ENCODE results near the gene ZNF638.

DNA sequence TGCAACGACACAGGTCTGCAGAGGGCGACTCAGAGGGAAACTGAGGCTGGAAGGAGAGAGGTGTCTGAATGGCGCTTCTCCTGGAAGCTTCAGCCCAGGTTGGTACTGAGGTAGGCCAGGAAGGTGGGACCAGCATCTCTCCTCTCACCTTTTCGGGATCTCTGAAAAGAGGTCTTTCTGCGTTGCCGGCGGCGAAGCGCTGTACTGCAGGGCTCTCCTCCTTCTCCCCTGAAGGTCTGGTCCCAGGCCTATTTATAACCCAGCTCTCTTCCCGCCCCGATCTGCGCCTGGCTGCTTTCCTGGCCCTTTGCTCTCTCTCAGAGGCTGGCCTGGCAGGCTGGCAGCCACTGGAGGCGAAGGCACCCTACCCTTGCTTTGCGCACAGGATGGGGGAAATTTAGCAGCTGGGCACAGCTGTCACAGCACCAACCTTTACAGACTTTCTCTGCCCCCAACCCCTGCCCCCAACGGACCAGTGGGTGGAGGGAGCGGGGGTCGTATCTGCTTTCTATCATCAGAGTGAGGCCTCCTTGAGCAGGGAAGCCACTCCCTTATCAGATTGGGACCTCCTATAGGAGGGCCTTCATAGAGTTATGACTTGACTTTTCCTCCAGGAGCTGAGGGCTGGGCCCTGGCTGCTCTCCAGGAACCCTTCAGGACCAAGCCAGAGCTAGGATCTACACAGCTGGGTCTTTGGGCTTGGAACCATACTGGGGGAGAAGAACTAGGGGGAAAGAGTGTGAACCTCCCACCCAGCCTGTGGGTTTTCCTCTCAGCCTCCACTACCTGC is 122.8 kb downstream of the ZNF638 start:
- TF ChIP-seq, protein P1, sequence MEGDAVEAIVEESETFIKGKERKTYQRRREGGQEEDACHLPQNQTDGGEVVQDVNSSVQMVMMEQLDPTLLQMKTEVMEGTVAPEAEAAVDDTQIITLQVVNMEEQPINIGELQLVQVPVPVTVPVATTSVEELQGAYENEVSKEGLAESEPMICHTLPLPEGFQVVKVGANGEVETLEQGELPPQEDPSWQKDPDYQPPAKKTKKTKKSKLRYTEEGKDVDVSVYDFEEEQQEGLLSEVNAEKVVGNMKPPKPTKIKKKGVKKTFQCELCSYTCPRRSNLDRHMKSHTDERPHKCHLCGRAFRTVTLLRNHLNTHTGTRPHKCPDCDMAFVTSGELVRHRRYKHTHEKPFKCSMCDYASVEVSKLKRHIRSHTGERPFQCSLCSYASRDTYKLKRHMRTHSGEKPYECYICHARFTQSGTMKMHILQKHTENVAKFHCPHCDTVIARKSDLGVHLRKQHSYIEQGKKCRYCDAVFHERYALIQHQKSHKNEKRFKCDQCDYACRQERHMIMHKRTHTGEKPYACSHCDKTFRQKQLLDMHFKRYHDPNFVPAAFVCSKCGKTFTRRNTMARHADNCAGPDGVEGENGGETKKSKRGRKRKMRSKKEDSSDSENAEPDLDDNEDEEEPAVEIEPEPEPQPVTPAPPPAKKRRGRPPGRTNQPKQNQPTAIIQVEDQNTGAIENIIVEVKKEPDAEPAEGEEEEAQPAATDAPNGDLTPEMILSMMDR (conservative IDR thresholded peaks at IDR 0.05; ENCODE audit: low read length), result no peak
- TF ChIP-seq EZH2phosphoT487 (IDR thresholded peaks at IDR 0.05; ENCODE audit: borderline replicate concordance), result no peak

Data from Loucy (cell line).